HepG2 (cell line): ENCODE measurements around the gene CPXM1. TPM values are rescaled to one million over a fixed set of nuclear protein-coding genes. Genes with fewer than 3 reads are reported as not detected.

ENCODE experiments used
- DMAP1 ChIP-seq: IDR thresholded peaks from 2 replicates; pipeline ENCODE4 v1.6.1; 2016
- JUN ChIP-seq: sonication (generic); formaldehyde crosslinking; IDR thresholded peaks from 2 replicates; pipeline ENCODE4 v1.4.0; 2020; ENCODE audit warnings: mild to moderate bottlenecking, missing genetic modification reagents
- POLR2AphosphoS5 ChIP-seq: IDR thresholded peaks from 2 replicates; pipeline ENCODE4 v1.6.1; 2012; ENCODE audit warnings: low read depth, low read length
- TCF7 ChIP-seq: sonication (generic); IDR thresholded peaks from 2 replicates; pipeline ENCODE4 v1.6.1; 2016; ENCODE audit warnings: antibody characterized with exemption, low read depth
- ZBTB7B ChIP-seq: sonication (generic); formaldehyde crosslinking; IDR thresholded peaks from 2 replicates; pipeline ENCODE4 v1.4.0; 2020; ENCODE audit warnings: missing genetic modification reagents
- ZFP36 ChIP-seq: fragments of 150-350 bp; IDR thresholded peaks from 2 replicates; pipeline ENCODE4 v1.6.1; 2018; ENCODE audit warnings: borderline replicate concordance, low read length, low read depth; ENCODE audit not compliant: partially characterized antibody
- ZNF598 ChIP-seq: sonication (generic); formaldehyde crosslinking; IDR thresholded peaks from 2 replicates; pipeline ENCODE4 v1.5.1; 2020; ENCODE audit warnings: mild to moderate bottlenecking, missing genetic modification reagents, borderline replicate concordance
- polyA plus RNA-seq, 8 experiments: library from polyadenylated mRNA; depleted of rRNA in 3 of 8; stranded (reverse) in 7 of 8; unstranded in 1 of 8; fragments of >200 nt; fragmentation: Illumina TruSeq in 4 of 8; extraction: Trizol in 4 of 8; gene quantifications; 2 replicates each; pipeline versions ENCODE4 v1.2.1 to v1.2.3, GENCODE V29; 2011 to 2016; ENCODE audit warnings: low read depth in 4 of 8, missing spikeins in 1 of 8, mixed read lengths in 1 of 8; ENCODE audit not compliant: insufficient read depth in 1 of 8
- total RNA-seq, 5 experiments: library from RNA; depleted of rRNA; stranded (reverse); fragments of >200 nt; fragmentation: Illumina TruSeq; extraction: Trizol; gene quantifications; 2 replicates each; pipeline ENCODE4 v1.2.3, GENCODE V29; 2016; ENCODE audit warnings: low read depth in 1 of 5
- TF ChIP-seq, protein P1 (sequence below): IDR thresholded peaks from 2 replicates; pipeline ENCODE4 v1.6.1; 2016; ENCODE audit warnings: missing biosample characterization, missing genetic modification reagents, low read depth
- TF ChIP-seq, protein P2 (sequence below): IDR thresholded peaks from 2 replicates; pipeline ENCODE4 v1.6.1; 2016; ENCODE audit warnings: low read depth, missing genetic modification reagents, missing compliant biosample characterization
- TF ChIP-seq, protein P3 (sequence below): sonication (generic); formaldehyde crosslinking; IDR thresholded peaks from 2 replicates; pipeline ENCODE4 v1.4.0; 2020; ENCODE audit warnings: mild to moderate bottlenecking, missing genetic modification reagents

Gene CPXM1
- total and polyA plus RNA-seq, 2 of the 13 experiments (the other 11 are each of a cell fraction or from before 2014, with no cell fraction given): 0.07 TPM; not detected in 1

DNA sequence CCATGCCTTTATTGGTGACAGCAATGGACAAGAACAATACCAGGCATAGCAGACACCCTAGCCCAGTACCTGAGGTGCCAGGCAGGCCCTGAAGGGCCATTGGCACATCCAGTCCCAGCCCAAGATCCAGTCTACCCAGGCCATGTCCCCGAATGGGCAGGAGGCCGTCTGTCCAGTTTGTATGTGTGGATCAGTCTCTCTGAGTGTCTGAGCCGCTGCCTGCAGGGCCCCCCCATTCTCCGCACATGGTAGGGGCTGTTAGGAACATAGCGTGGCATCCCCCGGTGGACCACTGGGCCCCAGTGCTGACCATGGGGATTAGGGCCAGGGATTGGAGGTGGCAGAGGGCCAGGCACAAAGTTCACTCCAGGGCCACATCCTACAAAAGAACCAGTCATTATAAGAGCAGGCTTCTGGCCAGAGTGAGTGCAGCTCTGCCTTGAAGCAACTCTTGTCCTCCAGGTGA is 34.9 kb upstream of the CPXM1 start (continued):
- TF ChIP-seq POLR2AphosphoS5 (no peak), DMAP1 (CRISPR knock-in tag) (no peak), TCF7 (no peak), ZBTB7B (CRISPR knock-in tag) (peak; percentile 42; the same call in 1 of the 2 replicates), ZNF598 (no peak), ZFP36 (no peak), JUN (0 out of 2 replicates have a peak, but pooled peaks have one; percentile 22)
- TF ChIP-seq, protein P1, sequence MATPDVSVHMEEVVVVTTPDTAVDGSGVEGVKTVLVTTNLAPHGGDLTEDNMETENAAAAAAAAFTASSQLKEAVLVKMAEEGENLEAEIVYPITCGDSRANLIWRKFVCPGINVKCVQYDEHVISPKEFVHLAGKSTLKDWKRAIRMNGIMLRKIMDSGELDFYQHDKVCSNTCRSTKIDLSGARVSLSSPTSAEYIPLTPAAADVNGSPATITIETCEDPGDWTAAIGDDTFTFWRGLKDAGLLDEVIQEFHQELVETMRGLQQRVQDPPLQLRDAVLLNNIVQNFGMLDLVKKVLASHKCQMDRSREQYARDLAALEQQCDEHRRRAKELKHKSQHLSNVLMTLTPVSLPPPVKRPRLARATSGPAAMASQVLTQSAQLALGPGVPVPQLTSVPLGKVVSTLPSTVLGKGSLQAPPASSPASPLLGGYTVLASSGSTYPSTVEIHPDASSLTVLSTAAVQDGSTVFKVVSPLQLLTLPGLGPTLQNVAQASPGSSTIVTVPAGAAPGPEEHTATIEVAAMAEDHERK: no peak
- TF ChIP-seq, protein P2, sequence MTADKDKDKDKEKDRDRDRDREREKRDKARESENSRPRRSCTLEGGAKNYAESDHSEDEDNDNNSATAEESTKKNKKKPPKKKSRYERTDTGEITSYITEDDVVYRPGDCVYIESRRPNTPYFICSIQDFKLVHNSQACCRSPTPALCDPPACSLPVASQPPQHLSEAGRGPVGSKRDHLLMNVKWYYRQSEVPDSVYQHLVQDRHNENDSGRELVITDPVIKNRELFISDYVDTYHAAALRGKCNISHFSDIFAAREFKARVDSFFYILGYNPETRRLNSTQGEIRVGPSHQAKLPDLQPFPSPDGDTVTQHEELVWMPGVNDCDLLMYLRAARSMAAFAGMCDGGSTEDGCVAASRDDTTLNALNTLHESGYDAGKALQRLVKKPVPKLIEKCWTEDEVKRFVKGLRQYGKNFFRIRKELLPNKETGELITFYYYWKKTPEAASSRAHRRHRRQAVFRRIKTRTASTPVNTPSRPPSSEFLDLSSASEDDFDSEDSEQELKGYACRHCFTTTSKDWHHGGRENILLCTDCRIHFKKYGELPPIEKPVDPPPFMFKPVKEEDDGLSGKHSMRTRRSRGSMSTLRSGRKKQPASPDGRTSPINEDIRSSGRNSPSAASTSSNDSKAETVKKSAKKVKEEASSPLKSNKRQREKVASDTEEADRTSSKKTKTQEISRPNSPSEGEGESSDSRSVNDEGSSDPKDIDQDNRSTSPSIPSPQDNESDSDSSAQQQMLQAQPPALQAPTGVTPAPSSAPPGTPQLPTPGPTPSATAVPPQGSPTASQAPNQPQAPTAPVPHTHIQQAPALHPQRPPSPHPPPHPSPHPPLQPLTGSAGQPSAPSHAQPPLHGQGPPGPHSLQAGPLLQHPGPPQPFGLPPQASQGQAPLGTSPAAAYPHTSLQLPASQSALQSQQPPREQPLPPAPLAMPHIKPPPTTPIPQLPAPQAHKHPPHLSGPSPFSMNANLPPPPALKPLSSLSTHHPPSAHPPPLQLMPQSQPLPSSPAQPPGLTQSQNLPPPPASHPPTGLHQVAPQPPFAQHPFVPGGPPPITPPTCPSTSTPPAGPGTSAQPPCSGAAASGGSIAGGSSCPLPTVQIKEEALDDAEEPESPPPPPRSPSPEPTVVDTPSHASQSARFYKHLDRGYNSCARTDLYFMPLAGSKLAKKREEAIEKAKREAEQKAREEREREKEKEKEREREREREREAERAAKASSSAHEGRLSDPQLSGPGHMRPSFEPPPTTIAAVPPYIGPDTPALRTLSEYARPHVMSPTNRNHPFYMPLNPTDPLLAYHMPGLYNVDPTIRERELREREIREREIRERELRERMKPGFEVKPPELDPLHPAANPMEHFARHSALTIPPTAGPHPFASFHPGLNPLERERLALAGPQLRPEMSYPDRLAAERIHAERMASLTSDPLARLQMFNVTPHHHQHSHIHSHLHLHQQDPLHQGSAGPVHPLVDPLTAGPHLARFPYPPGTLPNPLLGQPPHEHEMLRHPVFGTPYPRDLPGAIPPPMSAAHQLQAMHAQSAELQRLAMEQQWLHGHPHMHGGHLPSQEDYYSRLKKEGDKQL (CRISPR knock-in tag): no peak
- TF ChIP-seq, protein P3, sequence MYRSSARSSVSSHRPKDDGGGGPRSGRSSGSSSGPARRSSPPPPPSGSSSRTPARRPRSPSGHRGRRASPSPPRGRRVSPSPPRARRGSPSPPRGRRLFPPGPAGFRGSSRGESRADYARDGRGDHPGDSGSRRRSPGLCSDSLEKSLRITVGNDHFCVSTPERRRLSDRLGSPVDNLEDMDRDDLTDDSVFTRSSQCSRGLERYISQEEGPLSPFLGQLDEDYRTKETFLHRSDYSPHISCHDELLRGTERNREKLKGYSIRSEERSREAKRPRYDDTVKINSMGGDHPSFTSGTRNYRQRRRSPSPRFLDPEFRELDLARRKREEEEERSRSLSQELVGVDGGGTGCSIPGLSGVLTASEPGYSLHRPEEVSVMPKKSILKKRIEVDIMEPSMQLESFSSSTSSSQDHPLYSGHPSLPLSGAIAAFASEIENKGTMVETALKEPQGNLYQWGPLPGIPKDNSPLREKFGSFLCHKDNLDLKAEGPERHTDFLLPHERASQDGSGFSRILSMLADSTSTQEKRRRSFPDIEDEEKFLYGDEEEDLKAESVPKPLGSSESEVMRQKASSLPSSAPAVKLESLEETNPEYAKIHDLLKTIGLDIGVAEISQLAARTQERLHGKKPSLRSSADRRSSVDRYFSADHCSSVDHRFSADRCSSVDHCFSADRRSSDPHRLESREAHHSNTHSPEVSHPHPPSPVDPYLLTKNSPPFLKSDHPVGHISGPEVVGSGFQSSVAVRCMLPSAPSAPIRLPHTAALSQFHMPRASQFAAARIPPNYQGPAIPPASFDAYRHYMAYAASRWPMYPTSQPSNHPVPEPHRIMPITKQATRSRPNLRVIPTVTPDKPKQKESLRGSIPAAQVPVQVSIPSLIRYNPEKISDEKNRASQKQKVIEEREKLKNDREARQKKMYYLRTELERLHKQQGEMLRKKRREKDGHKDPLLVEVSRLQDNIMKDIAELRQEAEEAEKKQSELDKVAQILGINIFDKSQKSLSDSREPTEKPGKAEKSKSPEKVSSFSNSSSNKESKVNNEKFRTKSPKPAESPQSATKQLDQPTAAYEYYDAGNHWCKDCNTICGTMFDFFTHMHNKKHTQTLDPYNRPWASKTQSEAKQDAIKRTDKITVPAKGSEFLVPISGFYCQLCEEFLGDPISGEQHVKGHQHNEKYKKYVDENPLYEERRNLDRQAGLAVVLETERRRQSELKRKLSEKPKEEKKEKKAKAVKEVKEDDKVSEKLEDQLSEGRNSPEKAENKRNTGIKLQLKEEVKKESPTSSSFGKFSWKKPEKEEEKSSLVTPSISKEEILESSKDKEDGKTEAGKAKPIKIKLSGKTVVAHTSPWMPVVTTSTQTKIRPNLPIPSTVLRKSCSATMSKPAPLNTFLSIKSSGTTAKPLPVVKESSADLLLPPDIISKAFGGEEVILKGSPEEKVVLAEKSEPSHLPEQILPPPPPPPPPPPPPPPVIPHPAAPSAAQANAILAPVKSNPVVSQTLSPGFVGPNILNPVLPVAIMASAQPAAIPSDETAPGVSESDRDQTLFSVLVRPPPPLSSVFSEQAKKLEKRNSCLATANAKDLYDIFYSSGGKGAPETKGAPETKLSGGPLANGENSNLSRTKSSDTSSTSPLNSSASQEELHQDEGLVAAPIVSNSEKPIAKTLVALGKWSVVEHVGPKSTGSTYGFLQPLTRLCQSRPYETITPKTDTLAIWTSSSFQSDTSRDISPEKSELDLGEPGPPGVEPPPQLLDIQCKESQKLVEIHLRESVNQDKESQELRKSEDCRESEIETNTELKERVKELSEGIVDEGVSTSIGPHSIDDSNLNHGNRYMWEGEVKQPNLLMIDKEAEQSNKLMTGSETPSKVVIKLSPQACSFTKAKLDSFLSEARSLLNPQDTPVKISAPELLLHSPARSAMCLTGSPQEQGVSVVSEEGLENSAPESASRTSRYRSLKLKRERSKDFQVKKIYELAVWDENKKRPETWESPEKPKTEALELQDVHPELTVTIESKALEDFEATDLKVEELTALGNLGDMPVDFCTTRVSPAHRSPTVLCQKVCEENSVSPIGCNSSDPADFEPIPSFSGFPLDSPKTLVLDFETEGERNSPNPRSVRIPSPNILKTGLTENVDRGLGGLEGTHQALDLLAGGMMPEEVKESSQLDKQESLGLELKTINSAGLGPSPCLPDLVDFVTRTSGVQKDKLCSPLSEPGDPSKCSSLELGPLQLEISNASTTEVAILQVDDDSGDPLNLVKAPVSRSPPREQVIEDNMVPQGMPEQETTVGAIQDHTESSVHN (CRISPR knock-in tag): no peak
